K562 (cell line): Measurements from ENCODE around the gene MRGPRD. TPM values are rescaled to one million over a fixed set of nuclear protein-coding genes. Genes with fewer than 3 reads are reported as not detected.

Source experiments
- RREB1 ChIP-seq: fragments of 250-450 bp; sonication (Bioruptor Pico); IDR thresholded peaks from 2 replicates; pipeline ENCODE4 v1.4.0; 2020
- polyA plus RNA-seq, 8 experiments: library from polyadenylated mRNA; depleted of rRNA in 4 of 8; stranded (reverse) in 5 of 8; unstranded in 3 of 8; fragments of >200 nt; fragmentation: Nextera tagmentation in 2 of 8; fragmentation: Illumina TruSeq in 1 of 8; extraction: Ambion mirVana in 2 of 8; extraction: Trizol in 1 of 8; gene quantifications; 2 replicates each; pipeline versions ENCODE4 v1.2.1 to v1.2.3, GENCODE V29; 2011 to 2014; ENCODE audit warnings: inconsistent platforms in 1 of 8, missing spikeins in 1 of 8
- total RNA-seq, 7 experiments: library from RNA; depleted of rRNA in 6 of 7; stranded (reverse); fragments of >200 nt in 6 of 7; fragmentation: Illumina TruSeq in 2 of 7; extraction: Trizol in 2 of 7; gene quantifications; 2 replicates each; pipeline versions ENCODE4 v1.2.1 to v1.2.3, GENCODE V29; 2011 to 2021; ENCODE audit warnings: low replicate concordance in 1 of 7

The MRGPRD gene
- total and polyA plus RNA-seq, 9 of the 15 experiments (the other 6 are each of a cell fraction or from before 2014, with no cell fraction given): not detected

GRCh38 chr11:68968306-68969250, 12.2 kb downstream of the MRGPRD start (continued):
- TF ChIP-seq RREB1 (CRISPR knock-in tag): no peak
- TF ChIP-seq, all 486 proteins: peak for 4
